Measurements from ENCODE around the gene PDCL2. TPM values are rescaled to one million over a fixed set of nuclear protein-coding genes. Genes with fewer than 3 reads are reported as not detected.
"Not testable (repeated sequence)": the region's sequence is repeated elsewhere in the genome, so short reads cannot be mapped to it uniquely, and the experiment has no call there.

PDCL2 gene
- total RNA-seq, 6 experiments from 2014 or later = not detected

DNA sequence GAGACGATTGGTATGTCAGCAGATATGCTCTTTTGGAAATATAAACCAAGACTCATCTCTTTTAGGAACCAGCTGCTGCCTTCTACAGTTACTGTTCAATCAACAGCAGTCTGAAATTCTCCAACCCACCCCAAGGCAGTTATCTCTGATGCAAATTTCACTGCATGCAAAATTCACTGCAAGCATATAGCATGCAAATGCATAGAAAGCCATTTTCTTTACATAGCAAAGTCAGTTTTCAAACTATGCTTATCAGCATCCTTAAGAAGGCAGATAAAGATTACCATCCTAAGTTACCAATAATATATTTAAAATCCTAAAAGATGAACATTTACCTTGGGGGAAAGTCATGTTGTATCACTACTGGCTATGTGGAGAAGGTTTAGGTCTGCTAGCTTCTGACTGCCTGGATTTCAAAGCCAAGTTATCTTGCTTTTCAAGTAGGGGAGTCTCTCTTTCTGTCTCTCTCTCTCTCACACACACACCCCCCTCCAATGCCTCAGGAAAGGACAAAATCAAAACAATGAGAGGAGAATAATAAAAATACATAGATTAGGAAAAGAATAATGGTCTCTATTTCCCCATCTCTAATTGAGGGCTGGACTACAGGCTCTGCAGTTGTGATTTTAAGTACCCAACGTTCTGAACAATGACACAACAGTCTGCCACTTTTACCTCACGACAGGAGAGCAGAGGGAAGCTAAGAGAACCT is 42.5 kb upstream of the PDCL2 start:
- TF ChIP-seq, protein P1, sequence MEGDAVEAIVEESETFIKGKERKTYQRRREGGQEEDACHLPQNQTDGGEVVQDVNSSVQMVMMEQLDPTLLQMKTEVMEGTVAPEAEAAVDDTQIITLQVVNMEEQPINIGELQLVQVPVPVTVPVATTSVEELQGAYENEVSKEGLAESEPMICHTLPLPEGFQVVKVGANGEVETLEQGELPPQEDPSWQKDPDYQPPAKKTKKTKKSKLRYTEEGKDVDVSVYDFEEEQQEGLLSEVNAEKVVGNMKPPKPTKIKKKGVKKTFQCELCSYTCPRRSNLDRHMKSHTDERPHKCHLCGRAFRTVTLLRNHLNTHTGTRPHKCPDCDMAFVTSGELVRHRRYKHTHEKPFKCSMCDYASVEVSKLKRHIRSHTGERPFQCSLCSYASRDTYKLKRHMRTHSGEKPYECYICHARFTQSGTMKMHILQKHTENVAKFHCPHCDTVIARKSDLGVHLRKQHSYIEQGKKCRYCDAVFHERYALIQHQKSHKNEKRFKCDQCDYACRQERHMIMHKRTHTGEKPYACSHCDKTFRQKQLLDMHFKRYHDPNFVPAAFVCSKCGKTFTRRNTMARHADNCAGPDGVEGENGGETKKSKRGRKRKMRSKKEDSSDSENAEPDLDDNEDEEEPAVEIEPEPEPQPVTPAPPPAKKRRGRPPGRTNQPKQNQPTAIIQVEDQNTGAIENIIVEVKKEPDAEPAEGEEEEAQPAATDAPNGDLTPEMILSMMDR (IDR thresholded peaks at IDR 0.05) = no peak
- no peak overlapping the region for H3K4me3 Mint-ChIP-seq

DNA sequence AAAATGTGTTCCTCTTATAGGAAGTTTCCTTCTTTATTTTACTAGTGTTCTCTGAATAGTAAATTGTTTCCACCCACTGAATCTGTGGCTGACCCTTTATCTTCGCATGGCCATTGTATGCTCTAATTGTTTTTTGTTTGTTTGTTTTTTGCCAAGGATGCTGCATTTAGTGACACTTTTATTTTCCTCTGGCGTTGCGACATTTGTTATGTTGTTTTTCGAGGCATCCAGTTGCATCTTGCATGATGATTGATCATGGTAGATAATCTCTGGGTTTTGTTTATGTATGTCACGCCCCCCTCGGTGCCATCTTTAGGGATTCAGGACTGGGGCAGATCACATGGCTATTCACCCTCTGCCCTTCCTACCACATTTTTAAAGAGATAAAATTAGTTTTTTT is 41.9 kb upstream of the PDCL2 start:
- TF ChIP-seq, protein P1 (IDR thresholded peaks at IDR 0.05) = no peak

More for the DNA sequence above, 42.5 kb upstream of the PDCL2 start:
- H3K27ac Mint-ChIP-seq = no peak overlapping the region
- peaks cover 6% of the 10 kb centered on the region; the same call in 1 of the 2 replicates for H3K4me1 Mint-ChIP-seq (ENCODE audit: low read depth)
- no peaks in the 10 kb centered on the region for H3K36me3 Mint-ChIP-seq (ENCODE audit: low read depth)
- H3K27me3 Mint-ChIP-seq (ENCODE audit: insufficient read depth) = peaks cover 29% of the 10 kb centered on the region
- no peaks in the 10 kb centered on the region for H3K9me3 Mint-ChIP-seq
- DNase-seq = no peak

DNA sequence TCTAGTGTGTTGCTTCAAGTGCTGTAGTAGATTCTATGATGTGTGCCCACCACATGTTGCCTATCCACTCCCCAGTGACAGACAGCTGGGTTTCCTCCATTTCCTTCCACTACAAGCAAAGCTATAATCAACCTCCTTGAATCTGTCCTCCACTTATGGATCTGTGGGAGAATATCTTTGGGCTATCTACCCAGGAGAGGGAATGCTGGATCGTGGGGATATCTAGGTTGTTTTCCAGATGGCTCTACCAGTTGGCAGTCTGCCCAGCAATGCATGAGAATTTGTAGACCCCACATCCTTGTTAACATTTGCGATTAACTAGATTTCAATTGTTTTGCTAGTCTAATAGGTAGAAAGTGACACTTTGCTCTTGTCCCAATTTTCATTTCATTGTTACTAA is 33.8 kb upstream of the PDCL2 start:
- Mint-ChIP-seq H3K27ac (no peak overlapping the region), H3K9me3 (no peaks in the 10 kb centered on the region), H3K4me3 (no peak overlapping the region), H3K4me1 (ENCODE audit: low read depth) (no peaks in the 10 kb centered on the region), H3K36me3 (ENCODE audit: low read depth) (no peaks in the 10 kb centered on the region), H3K27me3 (ENCODE audit: insufficient read depth) (peaks cover 3% of the 10 kb centered on the region)
- TF ChIP-seq, protein P1 (IDR thresholded peaks at IDR 0.05) = no peak
- no peak for DNase-seq

More for the DNA sequence above, 41.9 kb upstream of the PDCL2 start:
- H3K4me1 Mint-ChIP-seq (ENCODE audit: low read depth) = peaks cover 6% of the 10 kb centered on the region; the same call in 1 of the 2 replicates
- DNase-seq = no peak
- H3K27ac Mint-ChIP-seq = no peak overlapping the region
- H3K27me3 Mint-ChIP-seq (ENCODE audit: insufficient read depth) = peaks cover 28% of the 10 kb centered on the region
- H3K36me3 Mint-ChIP-seq (ENCODE audit: low read depth) = no peaks in the 10 kb centered on the region
- no peaks in the 10 kb centered on the region for H3K9me3 Mint-ChIP-seq
- H3K4me3 Mint-ChIP-seq = no peak overlapping the region

DNA sequence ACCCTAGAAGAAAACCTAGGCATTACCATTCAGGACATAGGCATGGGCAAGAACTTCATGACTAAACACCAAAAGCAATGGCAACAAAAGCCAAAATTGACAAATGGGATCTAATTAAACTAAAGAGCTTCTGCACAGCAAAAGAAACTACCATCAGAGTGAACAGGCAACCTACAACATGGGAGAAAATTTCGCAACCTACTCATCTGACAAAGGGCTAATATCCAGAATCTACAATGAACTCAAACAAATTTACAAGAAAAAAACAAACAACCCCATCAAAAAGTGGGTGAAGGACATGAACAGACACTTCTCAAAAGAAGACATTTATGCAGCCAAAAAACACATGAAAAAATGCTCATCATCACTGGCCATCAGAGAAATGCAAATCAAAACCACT is 32.0 kb upstream of the PDCL2 start:
- not testable (repeated sequence) for H3K27ac Mint-ChIP-seq; H3K4me1 Mint-ChIP-seq (ENCODE audit: low read depth); H3K9me3 Mint-ChIP-seq; H3K27me3 Mint-ChIP-seq (ENCODE audit: insufficient read depth); H3K4me3 Mint-ChIP-seq; DNase-seq; H3K36me3 Mint-ChIP-seq (ENCODE audit: low read depth)

DNA sequence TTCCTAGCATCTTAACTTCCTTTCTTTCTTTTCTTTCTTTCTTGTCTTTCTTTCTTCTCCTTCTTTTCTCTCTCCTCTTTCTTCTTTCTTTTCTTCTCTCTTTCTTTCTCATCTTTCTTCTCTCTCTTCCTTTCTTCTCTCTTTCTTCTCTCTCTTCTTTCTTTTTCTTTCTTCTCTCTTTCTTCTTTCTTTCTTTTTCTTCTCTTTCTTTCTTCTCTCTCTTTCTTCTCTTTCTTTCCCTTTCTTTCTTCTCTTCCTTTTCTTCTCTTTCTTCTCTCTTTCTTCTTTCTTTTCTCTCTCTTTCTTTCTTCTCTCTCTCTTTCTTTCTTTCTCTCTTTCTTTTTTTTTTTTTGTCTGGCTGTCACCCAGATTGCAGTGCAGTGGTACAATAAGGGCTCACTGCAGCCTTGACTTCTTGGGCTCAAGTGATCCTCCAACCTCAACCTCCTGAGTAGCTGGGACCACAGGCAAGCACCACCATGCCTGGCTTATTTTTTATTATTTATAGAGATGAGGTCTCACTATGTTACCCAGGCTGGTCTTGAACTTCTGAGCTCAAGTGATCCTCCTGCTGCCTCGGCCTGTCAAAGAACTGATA is 26.6 kb upstream of the PDCL2 start:
- no peak for DNase-seq
- TF ChIP-seq, protein P1 (IDR thresholded peaks at IDR 0.05) = no peak
- H3K4me1 Mint-ChIP-seq (ENCODE audit: low read depth) = no peaks in the 10 kb centered on the region
- H3K36me3 Mint-ChIP-seq (ENCODE audit: low read depth) = no peaks in the 10 kb centered on the region
- no peak overlapping the region for H3K27ac Mint-ChIP-seq
- H3K4me3 Mint-ChIP-seq = no peak overlapping the region
- no peaks in the 10 kb centered on the region for H3K9me3 Mint-ChIP-seq
- peaks cover 2% of the 10 kb centered on the region; the same call in 1 of the 2 replicates for H3K27me3 Mint-ChIP-seq (ENCODE audit: insufficient read depth)

DNA sequence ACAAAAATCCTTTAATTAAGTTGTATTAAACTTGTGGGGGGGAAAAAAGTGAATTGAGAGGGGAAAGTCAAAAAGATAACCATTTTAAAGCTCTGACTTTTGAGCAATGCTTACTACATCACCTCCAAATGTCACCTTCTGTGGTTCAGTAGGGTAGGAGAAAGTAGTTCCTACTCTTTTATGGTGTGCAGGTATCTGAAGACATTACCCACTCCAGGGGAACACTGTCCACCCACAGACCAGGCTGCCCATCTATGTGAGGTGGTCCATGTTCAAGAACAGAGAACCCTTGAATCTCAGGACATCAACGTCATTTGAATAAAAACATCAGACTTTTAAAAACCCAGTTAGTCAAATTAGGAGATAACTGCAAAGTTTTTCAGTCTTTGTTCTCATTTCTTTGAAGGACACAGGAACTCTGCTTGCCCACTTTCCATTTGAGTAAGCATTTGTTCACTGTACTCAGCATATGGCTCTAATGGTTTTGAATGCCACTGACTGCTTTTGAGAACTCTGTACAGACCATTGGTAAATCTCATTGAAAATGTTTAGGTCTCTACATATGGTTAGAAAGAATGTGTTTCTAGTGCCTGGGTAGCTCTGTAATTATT is 25.6 kb upstream of the PDCL2 start:
- Mint-ChIP-seq H3K36me3 (ENCODE audit: low read depth) (no peaks in the 10 kb centered on the region), H3K4me3 (no peak overlapping the region), H3K9me3 (no peaks in the 10 kb centered on the region), H3K27ac (no peak overlapping the region), H3K4me1 (ENCODE audit: low read depth) (no peaks in the 10 kb centered on the region), H3K27me3 (ENCODE audit: insufficient read depth) (peaks cover 2% of the 10 kb centered on the region; the same call in 1 of the 2 replicates)
- no peak for DNase-seq
- TF ChIP-seq, protein P1 (IDR thresholded peaks at IDR 0.05) = no peak
